ENCODE results near the gene TTC7B.

The TTC7B gene

DNA sequence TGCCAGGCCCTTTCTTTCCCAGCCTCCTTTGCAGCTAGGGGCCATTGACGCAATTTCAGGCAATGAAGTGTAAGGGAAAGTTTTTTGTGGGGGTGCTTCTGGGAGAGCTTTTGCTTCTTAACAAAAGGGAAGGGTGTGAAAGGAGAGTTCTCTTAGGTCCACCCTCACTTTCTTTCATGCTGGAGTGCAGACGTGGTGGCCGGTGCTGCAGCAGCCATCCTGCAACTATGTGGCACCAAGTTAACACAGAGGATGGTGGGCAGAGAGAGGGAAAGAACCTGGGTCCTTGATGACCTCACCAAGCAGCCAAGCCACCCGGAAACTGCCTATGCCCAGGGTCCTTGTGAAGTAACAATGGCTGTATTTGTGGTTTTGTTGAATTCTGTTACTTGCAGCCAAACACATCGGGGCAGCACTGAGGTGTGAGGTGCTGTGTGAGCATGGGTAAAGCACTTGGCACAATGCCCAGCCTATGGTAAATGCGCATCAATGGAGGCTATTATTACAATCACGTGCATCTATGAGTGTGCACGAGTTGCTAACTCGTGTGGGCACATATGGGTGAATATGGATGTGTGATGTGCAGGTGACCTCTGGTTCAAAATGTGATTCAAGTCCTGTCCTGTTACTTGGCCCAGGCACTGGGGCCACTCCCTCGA lies 296.8 kb downstream of the TTC7B start:
- DNase-seq = no peak

DNA sequence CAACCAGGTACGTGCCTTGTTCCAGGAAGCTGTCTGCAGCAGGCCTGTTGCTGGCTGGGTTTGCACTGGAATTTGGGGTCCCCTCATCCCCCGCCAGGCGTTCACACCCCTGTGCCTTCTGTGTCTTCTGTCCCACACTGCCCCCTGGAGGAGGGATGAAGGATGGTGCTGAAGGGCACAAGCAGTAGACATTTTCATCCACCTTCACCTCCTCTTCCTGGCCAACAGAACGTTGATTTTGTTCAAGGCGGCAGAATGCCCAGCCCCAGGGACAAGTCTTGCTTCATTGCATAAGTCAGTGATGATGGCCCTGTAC lies 297.3 kb downstream of the TTC7B start:
- DNase-seq = no peak

DNA sequence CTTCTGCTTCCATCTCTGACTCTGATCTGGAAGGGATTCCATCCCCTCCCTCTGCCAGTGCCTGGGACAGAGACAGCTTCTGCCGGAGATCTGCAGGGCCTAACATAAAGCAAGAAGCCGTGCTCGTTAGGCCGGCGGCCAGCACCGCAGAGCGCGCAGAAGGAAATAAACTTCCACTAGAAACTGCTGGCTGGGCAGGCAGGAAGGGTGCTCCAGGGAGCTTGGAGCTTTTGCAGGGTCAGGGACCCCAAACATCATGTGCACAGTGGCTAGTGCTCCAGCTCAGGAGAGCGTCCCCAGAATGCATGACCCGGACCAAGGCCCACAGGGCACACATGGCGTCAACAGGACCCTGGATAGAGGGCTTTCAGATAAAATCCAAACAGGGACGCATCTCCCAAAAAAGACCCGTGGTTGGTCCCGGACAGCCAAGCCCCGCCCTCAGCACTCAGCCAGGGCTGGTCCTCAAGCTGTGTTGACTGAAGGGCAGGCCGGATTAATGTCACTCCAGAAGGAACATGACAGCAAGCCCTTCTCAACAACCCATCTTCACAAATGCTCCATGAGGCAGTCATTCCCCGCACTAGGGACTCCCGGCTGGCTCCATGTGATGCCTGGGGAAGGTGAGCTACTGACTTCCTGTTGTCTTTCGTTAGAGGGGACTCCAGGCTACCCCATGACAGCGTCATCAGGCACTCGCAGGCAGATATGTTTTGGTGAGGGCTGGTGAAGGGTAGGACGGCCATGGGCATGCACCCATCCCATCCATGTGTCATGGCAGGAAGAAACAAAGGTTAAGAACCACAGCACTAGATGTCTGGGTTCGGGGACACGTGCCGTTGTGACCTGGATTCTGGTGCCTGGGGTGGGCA lies 297.9 kb downstream of the TTC7B start:
- no peak for DNase-seq

- DNase-seq = no peak
These were observed 299.0 kb downstream of the TTC7B start for GRCh38 chr14:90517076-90517841.

DNA sequence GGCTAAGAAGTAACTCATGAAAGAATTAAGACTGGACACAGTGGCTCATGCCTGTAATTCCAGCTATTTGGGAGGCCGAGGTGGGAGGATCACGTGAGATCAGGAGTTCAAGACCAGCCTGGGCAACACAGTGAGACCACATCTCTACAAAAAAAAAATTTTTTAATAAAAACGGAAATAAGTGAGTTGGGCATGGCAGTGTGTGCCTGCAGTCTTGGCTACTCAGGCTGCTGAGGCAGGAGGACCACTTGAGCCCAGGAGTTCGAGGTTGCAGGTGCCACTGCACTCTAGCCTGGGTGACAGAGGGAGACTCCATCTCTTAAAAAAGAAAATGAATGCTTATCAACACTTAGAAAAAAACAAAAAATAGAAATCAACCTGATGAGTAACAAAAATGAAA lies 301.7 kb downstream of the TTC7B start:
- no peak for DNase-seq

- no peak for DNase-seq
These were observed 302.2 kb downstream of the TTC7B start for GRCh38 chr14:90514015-90514398.

DNA sequence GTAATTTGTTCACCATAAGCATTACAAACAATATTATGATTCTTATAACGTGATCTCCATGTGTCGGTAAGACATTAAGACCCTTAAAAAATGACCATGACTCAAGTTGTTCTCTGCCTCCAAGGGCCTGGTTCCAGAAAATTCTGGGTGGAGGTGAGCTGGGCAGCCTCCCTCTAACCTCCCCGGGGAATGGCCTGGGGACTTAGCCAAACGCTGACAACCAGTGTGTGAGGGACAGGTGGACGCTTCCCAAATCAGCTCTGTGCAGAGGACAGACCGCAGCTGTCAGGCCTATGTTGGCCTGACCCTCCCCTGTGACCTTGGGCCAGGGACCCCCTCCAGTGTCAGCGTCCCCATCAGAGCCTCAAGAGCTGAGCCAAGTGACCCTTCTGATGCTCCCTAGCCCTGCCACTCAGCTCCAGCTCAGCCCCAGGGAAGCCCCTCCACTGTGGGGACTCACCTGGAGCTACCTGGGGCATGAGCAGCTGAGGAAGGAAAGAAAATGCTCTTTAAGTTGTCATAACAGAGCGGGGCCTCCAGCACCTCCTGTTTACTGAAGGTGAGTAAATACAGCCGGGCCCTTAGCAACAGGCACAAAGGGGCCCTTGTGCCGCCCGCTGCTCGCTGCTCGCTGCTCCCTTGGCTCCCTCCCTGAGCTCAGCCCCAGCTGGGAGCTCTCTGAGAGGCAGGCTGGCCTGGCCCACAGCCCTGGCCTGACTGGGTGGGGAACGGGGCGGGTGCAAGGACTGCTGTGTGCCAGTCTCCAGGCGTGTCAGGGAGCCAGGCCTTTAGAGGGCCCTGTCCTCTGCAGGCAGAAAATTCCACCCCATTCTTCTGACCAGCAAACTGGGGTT lies 302.8 kb downstream of the TTC7B start:
- peak; percentile 86 for DNase-seq

DNA sequence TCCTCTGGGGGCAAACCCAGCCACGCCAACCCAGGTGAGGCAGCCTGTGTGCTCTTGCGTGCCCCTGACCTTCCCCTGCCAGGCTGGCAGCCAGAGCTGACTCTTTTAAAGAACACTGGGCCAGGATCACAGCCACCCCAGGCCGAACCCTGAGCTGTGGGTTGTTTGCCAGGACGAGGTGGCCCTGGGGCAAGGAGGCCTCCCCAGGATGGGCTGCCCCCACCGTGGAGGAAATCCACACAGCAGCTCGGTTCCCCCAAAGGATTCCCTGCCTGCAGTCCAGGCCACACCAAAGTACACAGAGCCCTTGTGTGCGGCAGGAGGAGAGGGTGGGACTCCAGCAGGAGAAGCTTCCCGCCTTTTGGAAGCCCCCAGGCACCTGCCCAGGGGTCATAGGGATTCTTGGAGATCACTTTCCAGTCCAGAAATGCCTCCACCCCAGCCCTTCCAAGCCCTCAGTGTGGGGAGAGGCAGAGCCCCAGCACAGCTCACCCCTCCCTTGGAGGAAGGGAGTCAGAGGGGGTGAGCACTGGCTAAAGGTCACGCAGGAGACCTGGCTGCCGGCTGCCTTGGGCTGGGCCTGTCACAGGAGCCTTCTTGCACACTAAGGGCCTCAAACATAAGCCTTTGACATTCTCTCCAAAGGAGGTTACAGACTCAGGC lies 303.8 kb downstream of the TTC7B start:
- DNase-seq = no peak

GRCh38 chr14:90511795-90512328 lies 304.4 kb downstream of the TTC7B start:
- DNase-seq = no peak

GRCh38 chr14:90511252-90511651 lies 305.0 kb downstream of the TTC7B start:
- no peak for DNase-seq

DNA sequence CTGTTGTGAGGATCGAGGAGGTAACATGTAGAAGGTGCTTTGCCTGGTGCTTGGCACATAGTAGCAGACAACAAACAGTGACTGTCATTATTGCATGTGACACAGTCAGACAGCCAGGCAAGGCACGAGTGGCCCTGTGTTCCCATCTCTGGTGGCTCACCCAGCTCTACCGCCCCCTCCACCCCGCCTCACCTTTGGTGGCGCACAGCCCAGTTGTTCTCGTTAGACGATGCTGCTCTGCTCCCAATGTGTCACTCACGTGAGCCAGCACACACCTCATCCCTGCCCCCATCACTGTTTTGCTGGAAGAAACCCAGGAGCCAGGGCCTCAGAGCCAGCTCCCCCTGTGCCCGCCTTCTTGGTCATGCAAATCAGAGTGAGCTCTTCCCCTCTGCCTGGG lies 306.1 kb downstream of the TTC7B start:
- DNase-seq = no peak

- DNase-seq = no peak
These were observed 306.8 kb downstream of the TTC7B start for GRCh38 chr14:90509403-90509802.

- DNase-seq = no peak
These were observed 307.5 kb downstream of the TTC7B start for GRCh38 chr14:90508536-90509254.

GRCh38 chr14:90508036-90508435 lies 308.2 kb downstream of the TTC7B start:
- DNase-seq = no peak

GRCh38 chr14:90507428-90507827 lies 308.8 kb downstream of the TTC7B start:
- DNase-seq = no peak

DNA sequence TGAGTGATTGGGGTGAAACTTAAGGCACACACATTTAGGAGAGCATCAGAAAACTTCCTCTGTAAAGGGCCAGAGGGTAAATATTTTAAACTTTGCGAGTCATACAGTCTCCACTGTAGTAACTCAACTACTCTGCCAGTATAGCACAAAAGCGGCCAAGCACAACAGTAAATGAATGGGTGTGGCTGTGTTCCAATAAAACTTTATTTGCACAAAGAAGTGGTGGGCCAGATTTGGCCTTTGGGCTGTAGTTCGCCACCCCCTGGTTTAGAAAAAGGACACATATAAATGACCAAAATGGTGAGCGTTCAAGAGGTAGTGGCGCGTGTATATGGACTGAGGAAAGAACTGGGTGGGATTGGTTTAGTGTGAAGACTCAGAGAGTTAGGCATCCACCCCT lies 309.5 kb downstream of the TTC7B start:
- no peak for DNase-seq

DNA sequence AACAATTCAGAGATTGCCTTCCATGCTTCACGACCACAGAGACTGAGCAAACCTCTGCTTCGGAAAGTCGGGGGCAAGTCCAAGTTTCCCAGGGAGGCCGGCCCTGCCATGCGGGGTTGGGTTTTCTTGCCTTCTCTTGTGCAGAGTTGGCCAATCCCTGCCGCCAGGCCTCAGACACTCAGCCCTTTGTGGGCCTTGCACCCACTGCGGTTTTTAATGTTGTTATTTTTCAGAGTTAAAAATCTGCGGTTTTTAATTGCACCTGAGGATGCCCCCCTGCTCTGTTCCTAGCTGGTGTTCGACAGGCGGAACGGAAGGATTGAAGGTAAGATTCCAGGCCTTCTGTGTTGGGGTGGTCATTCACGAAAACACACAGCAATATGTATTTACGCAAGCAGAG lies 310.7 kb downstream of the TTC7B start:
- DNase-seq = no peak

- DNase-seq = no peak
These were observed 311.6 kb downstream of the TTC7B start for GRCh38 chr14:90504643-90505042.

DNA sequence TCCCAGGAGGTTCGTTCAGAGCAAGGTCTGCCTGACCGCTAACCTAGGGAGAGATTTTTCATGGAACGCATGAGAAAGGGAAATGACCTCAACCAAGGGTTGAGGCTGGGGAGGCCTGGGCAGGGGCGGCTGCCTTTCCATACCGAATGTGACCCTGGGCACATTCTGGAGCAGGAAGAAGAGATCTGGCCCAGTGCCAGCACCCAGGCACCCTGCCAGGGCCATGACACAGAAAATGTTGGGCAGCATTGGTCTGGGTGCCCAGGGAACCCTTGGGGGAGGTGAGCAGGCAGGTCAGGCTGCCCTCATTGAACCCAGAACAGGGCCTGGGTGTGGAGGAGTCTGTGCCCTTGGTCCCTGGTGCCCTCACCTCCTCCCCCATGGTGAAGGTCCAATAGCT lies 312.6 kb downstream of the TTC7B start:
- no peak for DNase-seq

DNA sequence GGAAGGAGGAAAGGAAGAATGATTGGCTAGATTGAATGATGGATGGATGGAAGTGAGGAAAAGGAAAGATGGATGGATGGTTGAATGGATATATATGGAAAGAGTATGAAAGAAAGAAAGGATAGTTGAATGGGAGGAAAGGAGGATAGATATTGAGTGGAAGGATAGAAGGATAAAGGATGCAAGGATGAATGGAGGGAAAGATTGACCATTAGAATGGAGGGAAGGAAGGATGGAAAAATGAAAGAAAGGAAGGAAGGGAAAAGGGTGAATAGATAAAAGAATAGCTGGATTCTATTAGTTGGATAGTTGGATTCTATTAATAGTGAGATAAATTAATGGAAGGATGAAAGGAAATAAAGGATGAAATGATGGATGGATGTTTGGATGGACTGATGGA lies 313.5 kb downstream of the TTC7B start:
- no peak for DNase-seq

DNA sequence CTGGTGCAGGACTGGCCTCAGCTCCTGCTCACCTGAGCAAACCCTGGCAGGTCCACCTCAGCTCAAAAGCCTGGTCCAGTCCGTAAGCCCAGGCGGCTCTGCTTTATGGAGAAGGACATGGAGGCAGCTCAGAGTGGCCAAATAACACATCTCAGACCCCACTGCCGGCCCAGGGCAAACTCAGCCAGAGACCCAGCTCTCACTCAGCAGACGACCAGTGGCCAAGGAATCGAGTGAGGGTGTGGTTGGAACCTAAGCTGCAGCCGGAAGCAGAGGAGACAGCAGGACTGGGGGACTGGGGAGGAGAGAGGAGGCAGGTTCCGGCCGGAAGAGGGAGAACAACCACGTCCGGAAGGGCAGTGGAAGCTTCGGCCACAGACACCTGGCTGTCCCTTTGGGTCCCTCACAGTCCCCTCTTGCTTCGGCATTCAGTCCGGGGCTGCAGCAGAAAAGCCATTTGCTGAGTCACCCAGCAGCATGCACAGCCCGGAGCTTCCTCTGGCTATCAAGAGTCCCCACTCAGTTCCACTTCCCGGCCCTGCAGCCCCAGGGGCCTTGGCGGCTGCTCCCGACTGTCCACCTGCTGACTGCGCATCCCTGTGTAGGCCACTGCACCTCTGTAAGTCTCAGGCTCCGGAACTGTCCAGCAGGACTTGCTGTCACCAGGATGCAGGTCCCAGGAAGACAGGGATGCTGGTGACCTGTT lies 315.4 kb downstream of the TTC7B start:
- no peak for DNase-seq

Measured in NCI-H1436 treated with DMSO at 0.1 percent for 48 hours (cell line).